Parathyroid adenoma (tissue), 2 donors: ENCODE results near the gene COL20A1.
A peak's percentile ranks its signal among the peaks of the same experiment; 100 is the strongest.

Experiments
- H2AFZ ChIP-seq: fragments of 300-600 bp; sonication (generic); one replicate; pipeline ENCODE4 v1.7.0; 2017; ENCODE audit warnings: antibody characterized with exemption, mild to moderate bottlenecking
- H3K27ac ChIP-seq: fragments of 300-600 bp; sonication (generic); one replicate; pipeline ENCODE4 v1.7.0; 2017
- H3K27me3 ChIP-seq: fragments of 300-600 bp; sonication (generic); one replicate; pipeline ENCODE4 v1.7.0; 2017; ENCODE audit warnings: low read length; ENCODE audit not compliant: control insufficient read depth, insufficient read depth
- H3K36me3 ChIP-seq: fragments of 300-600 bp; sonication (generic); one replicate; pipeline ENCODE4 v1.7.0; 2017; ENCODE audit warnings: low read length; ENCODE audit not compliant: control insufficient read depth, insufficient read depth
- H3K4me1 ChIP-seq: fragments of 300-600 bp; sonication (generic); one replicate; pipeline ENCODE4 v1.7.0; 2017; ENCODE audit warnings: control low read depth
- H3K4me2 ChIP-seq: fragments of 300-600 bp; sonication (generic); one replicate; pipeline ENCODE4 v1.7.0; 2017; ENCODE audit warnings: low read length
- H3K4me3 ChIP-seq: fragments of 300-600 bp; sonication (generic); one replicate; pipeline ENCODE4 v1.7.0; 2017; ENCODE audit warnings: low read depth, low read length
- H3K79me2 ChIP-seq: fragments of 300-600 bp; sonication (generic); one replicate; pipeline ENCODE4 v1.7.0; 2017; ENCODE audit warnings: control low read depth
- H3K9ac ChIP-seq: fragments of 300-600 bp; sonication (generic); one replicate; pipeline ENCODE4 v1.7.0; 2017; ENCODE audit warnings: mild to moderate bottlenecking
- H3K9me3 ChIP-seq: fragments of 300-600 bp; sonication (generic); one replicate; pipeline ENCODE4 v1.7.0; 2017; ENCODE audit warnings: low read length; ENCODE audit not compliant: control insufficient read depth
- TF ChIP-seq, protein P1 (sequence below): fragments of 300-600 bp; sonication (generic); IDR thresholded peaks from one replicate; pipeline ENCODE4 v1.7.0; 2017; ENCODE audit warnings: antibody characterized with exemption, mild to moderate bottlenecking
- donor health status: primary hyperparathyroidism.

The COL20A1 gene

GRCh38 chr20:63329331-63330083, 36.5 kb downstream of the COL20A1 start:
- TF ChIP-seq, protein P1, sequence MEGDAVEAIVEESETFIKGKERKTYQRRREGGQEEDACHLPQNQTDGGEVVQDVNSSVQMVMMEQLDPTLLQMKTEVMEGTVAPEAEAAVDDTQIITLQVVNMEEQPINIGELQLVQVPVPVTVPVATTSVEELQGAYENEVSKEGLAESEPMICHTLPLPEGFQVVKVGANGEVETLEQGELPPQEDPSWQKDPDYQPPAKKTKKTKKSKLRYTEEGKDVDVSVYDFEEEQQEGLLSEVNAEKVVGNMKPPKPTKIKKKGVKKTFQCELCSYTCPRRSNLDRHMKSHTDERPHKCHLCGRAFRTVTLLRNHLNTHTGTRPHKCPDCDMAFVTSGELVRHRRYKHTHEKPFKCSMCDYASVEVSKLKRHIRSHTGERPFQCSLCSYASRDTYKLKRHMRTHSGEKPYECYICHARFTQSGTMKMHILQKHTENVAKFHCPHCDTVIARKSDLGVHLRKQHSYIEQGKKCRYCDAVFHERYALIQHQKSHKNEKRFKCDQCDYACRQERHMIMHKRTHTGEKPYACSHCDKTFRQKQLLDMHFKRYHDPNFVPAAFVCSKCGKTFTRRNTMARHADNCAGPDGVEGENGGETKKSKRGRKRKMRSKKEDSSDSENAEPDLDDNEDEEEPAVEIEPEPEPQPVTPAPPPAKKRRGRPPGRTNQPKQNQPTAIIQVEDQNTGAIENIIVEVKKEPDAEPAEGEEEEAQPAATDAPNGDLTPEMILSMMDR: no peak
- Histone ChIP-seq H3K9ac (peak overlapping the region; percentile 7), H3K4me1 (peaks cover 74% of the 10 kb centered on the region), H3K9me3 (no peaks in the 10 kb centered on the region), H3K4me3 (peak overlapping the region; percentile 12), H3K27ac (peak overlapping the region; percentile 97), H3K27me3 (no peaks in the 10 kb centered on the region), H2AFZ (no peak overlapping the region), H3K79me2 (peaks cover 14% of the 10 kb centered on the region), H3K4me2 (peak overlapping the region; percentile 67), H3K36me3 (no peaks in the 10 kb centered on the region)

DNA sequence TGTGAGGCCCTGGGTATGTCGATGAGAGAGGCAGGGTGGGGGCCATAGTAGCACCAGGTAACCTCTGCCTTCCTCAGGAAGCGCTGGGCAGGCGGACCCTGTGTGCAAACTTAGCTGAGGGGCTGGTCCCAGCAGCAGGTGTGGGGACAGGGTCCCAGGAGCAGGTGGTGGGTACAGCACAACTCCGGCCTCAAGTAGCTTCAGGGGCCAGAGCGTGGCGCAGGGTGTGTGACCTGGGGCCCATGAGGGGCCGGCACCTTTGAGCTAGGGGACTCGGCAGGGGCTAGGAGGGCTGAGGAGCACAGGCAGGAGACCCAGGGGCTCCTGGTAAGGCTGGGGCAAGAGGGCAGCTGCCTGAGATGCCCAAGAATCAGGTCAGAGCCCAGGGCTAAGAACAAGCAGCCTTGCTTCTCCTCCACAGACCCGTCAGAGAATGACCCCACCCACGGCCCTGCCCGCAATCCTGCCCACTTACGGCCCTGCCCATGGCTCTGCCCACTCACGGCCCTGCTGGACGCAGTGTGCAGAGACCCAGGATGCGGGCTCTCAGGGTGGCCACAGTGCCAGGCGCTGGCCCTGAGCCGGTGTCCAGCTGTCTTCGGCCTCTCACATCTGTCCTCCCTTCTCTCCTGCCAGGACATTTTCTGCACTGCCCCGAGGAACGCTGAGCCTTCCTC, 37.2 kb downstream of the COL20A1 start:
- H3K4me2 ChIP-seq: peak overlapping the region; percentile 58
- H3K27me3 ChIP-seq: no peaks in the 10 kb centered on the region
- no peak overlapping the region for H2AFZ ChIP-seq
- no peaks in the 10 kb centered on the region for H3K9me3 ChIP-seq
- TF ChIP-seq, protein P1: no peak
- no peak overlapping the region for H3K9ac ChIP-seq
- peak overlapping the region; percentile 29 for H3K4me3 ChIP-seq
- H3K36me3 ChIP-seq: no peaks in the 10 kb centered on the region
- peaks cover 81% of the 10 kb centered on the region for H3K4me1 ChIP-seq
- H3K27ac ChIP-seq: peak overlapping the region; percentile 97
- peaks cover 11% of the 10 kb centered on the region for H3K79me2 ChIP-seq

- H3K27ac ChIP-seq: peak overlapping the region; percentile 97
Observed at GRCh38 chr20:63330940-63331339, 38.0 kb downstream of the COL20A1 start.

DNA sequence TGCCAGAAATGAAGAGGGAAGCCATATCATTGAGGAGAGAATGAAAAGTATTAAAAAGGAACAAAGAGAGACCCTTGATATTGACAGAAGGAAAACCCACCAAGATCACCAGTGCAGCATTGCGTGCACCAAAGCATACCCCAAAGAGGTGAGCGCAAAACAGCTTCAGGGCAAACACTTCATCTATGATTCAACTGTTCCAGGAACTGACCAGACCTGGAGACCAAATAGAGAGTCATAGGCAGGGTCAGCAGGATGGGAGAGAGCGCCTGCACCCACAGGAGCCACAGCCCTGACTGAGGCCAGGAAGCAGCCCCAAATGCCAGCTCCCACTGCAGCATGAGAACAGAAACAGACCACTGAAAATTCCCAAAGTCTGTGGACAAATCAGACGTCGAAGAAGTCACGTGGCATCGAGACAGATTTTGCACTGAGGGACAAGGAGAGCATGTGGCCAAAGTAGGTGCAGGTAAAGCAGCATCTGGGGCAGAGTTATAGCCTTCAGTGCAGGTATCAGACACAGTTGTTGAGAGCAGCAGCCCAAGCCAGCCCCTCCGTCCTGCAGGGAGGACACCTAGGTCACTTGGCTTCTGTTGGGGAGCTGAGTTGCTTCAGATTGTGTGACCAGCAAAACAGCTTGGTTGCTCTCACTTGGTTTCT, 38.9 kb downstream of the COL20A1 start:
- H3K27me3 ChIP-seq: no peaks in the 10 kb centered on the region
- H3K4me2 ChIP-seq: no peak overlapping the region
- H3K4me3 ChIP-seq: peak overlapping the region; percentile 15
- no peak overlapping the region for H3K9ac ChIP-seq
- H3K9me3 ChIP-seq: no peaks in the 10 kb centered on the region
- H2AFZ ChIP-seq: no peak overlapping the region
- H3K36me3 ChIP-seq: no peaks in the 10 kb centered on the region
- H3K27ac ChIP-seq: peak overlapping the region; percentile 97
- peaks cover 3% of the 10 kb centered on the region for H3K79me2 ChIP-seq
- TF ChIP-seq, protein P1: no peak
- H3K4me1 ChIP-seq: peaks cover 93% of the 10 kb centered on the region

More at GRCh38 chr20:63330940-63331339, 38.0 kb downstream of the COL20A1 start:
- TF ChIP-seq, protein P1: no peak
- H3K79me2 ChIP-seq: peaks cover 7% of the 10 kb centered on the region
- peak overlapping the region; percentile 2 for H2AFZ ChIP-seq
- H3K36me3 ChIP-seq: no peaks in the 10 kb centered on the region
- H3K9ac ChIP-seq: no peak overlapping the region
- peak overlapping the region; percentile 29 for H3K4me3 ChIP-seq
- no peaks in the 10 kb centered on the region for H3K9me3 ChIP-seq
- H3K4me2 ChIP-seq: peak overlapping the region; percentile 58
- no peaks in the 10 kb centered on the region for H3K27me3 ChIP-seq
- H3K4me1 ChIP-seq: peaks cover 88% of the 10 kb centered on the region
